H1 (cell line): Measurements from ENCODE around the gene EPHB6. TPM values are rescaled to one million over a fixed set of nuclear protein-coding genes. Genes with fewer than 3 reads are reported as not detected.

ENCODE experiments used
- CTCF ChIA-PET: fragments of 300-600 bp; sonication (Branson Sonifier 250); formaldehyde crosslinking; loops from one replicate; lab custom pipeline; 2021; ENCODE audit not compliant: partially characterized antibody; lab: Charles Lee
- POLR2A ChIA-PET: fragments of 300-600 bp; sonication (Branson Sonifier 250); formaldehyde crosslinking; loops from one replicate; lab custom pipeline; 2021; ENCODE audit warnings: inconsistent platforms; ENCODE audit not compliant: partially characterized antibody; lab: Charles Lee
- DNase-seq, 2 experiments: peaks; one replicate each; pipeline versions ENCODE4 v3.0.0 to v3.0.0-alpha.2; 2010 to 2022; ENCODE audit warnings: low spot score in 2 of 2, low read depth in 1 of 2, mixed read lengths in 1 of 2
- FAIRE-seq: peaks from 2 replicates; lab custom pipeline; 2011; peaks lifted over from hg19 to GRCh38; lab: Jason Lieb, UNC
- H2AFZ ChIP-seq: 2 replicates; pipeline ENCODE4 v1.8.1; 2012; ENCODE audit warnings: low read length, inconsistent platforms
- H2AK5ac ChIP-seq: 2 replicates; pipeline ENCODE4 v1.6.1; 2013; ENCODE audit warnings: low read depth, low read length
- H2BK120ac ChIP-seq: replicated peaks from 2 replicates; pipeline ENCODE3; 2013; ENCODE audit warnings: low read depth, low read length, inconsistent platforms
- H2BK12ac ChIP-seq: 2 replicates; pipeline ENCODE4 v1.6.1; 2013; ENCODE audit warnings: low read depth, low read length
- H2BK15ac ChIP-seq: 2 replicates; pipeline ENCODE4 v1.6.1; 2013; ENCODE audit warnings: low read length
- H2BK20ac ChIP-seq: 2 replicates; pipeline ENCODE4 v1.6.1; 2013; ENCODE audit warnings: low read length
- H2BK5ac ChIP-seq: 2 replicates; pipeline ENCODE4 v1.6.1; 2013; ENCODE audit warnings: low read depth, low read length
- H3K14ac ChIP-seq: 2 replicates; pipeline ENCODE4 v1.6.1; 2013; ENCODE audit warnings: inconsistent platforms; ENCODE audit not compliant: insufficient read length
- H3K18ac ChIP-seq: 2 replicates; pipeline ENCODE4 v1.6.1; 2013; ENCODE audit warnings: low read length; ENCODE audit errors: extremely low read depth
- H3K23ac ChIP-seq: 2 replicates; pipeline ENCODE4 v1.6.1; 2013; ENCODE audit warnings: inconsistent platforms; ENCODE audit not compliant: insufficient read length
- H3K23me2 ChIP-seq: 2 replicates; pipeline ENCODE4 v1.6.1; 2013; ENCODE audit warnings: low read depth, low read length
- H3K27ac ChIP-seq: 2 replicates; pipeline ENCODE4 v1.6.1; 2011; ENCODE audit warnings: low read depth, low read length, inconsistent platforms
- H3K27me3 ChIP-seq, 4 experiments: replicated peaks in 1 of 4; 1 replicate in 1 of 4; 2 replicates in 3 of 4; pipeline versions ENCODE4 v1.6.1 to v1.8.1; 2011 to 2013; ENCODE audit warnings: low read length in 3 of 4, mild to moderate bottlenecking in 3 of 4, inconsistent platforms in 2 of 4, mixed read lengths in 2 of 4, moderate library complexity in 1 of 4; ENCODE audit not compliant: control insufficient read depth in 3 of 4, insufficient read depth in 3 of 4; ENCODE audit errors: extremely low read depth in 1 of 4
- H3K36me3 ChIP-seq, 4 experiments: 2 replicates each; pipeline versions ENCODE4 v1.6.1 to v1.8.1; 2011 to 2013; ENCODE audit warnings: mild to moderate bottlenecking in 4 of 4, low read length in 3 of 4, moderate library complexity in 2 of 4, control low read depth in 1 of 4, inconsistent platforms in 1 of 4; ENCODE audit not compliant: insufficient read depth in 4 of 4, control insufficient read depth in 2 of 4
- H3K4ac ChIP-seq: replicated peaks from 2 replicates; pipeline ENCODE3; 2013; ENCODE audit warnings: low read length, low read depth, mixed read lengths, inconsistent platforms; ENCODE audit not compliant: insufficient read length
- H3K4me1 ChIP-seq, 4 experiments: replicated peaks in 1 of 4; 1 replicate in 1 of 4; 2 replicates in 3 of 4; pipeline versions ENCODE4 v1.6.1 to v1.8.1; 2011 to 2013; ENCODE audit warnings: low read length in 3 of 4, inconsistent platforms in 2 of 4, mixed read lengths in 1 of 4; ENCODE audit not compliant: insufficient read depth in 4 of 4, control insufficient read depth in 3 of 4
- H3K4me2 ChIP-seq, 2 experiments: 2 replicates each; pipeline versions ENCODE4 v1.6.1 to v1.8.1; 2011 to 2013; ENCODE audit warnings: low read depth in 2 of 2, low read length in 2 of 2, control low read depth in 1 of 2, inconsistent platforms in 1 of 2, mild to moderate bottlenecking in 1 of 2; ENCODE audit not compliant: insufficient read depth in 1 of 2
- H3K4me3 ChIP-seq, 4 experiments: fragments of 200-600, 300-600 bp in 1 of 4; sonication (generic), shearing (Covaris generic), sonication (Bioruptor Twin) in 1 of 4; 2 replicates each; pipeline versions ENCODE4 v1.5.1 to v1.8.1; 2011 to 2016; ENCODE audit warnings: low read length in 4 of 4, low read depth in 3 of 4, control low read depth in 2 of 4, inconsistent platforms in 2 of 4, mild to moderate bottlenecking in 2 of 4, mixed read lengths in 1 of 4, moderate library complexity in 1 of 4; ENCODE audit not compliant: insufficient read depth in 2 of 4; ENCODE audit errors: extremely low read depth in 1 of 4
- H3K56ac ChIP-seq: replicated peaks from 2 replicates; pipeline ENCODE3; 2013; ENCODE audit warnings: low read depth, mild to moderate bottlenecking, mixed read lengths, low read length, inconsistent platforms; ENCODE audit not compliant: insufficient read length
- H3K79me1 ChIP-seq: 2 replicates; pipeline ENCODE4 v1.6.1; 2013; ENCODE audit warnings: low read depth, low read length, control low read depth
- H3K79me2 ChIP-seq, 2 experiments: 2 replicates each; pipeline versions ENCODE4 v1.6.1 to v1.8.1; 2012 to 2013; ENCODE audit warnings: low read length in 2 of 2, mild to moderate bottlenecking in 2 of 2, inconsistent platforms in 1 of 2; ENCODE audit not compliant: insufficient read depth in 2 of 2, control insufficient read depth in 1 of 2
- H3K9ac ChIP-seq, 4 experiments: replicated peaks in 1 of 4; 1 replicate in 1 of 4; 2 replicates in 3 of 4; pipeline versions ENCODE4 v1.6.1 to v1.8.1; 2011 to 2013; ENCODE audit warnings: low read depth in 3 of 4, low read length in 3 of 4, control low read depth in 2 of 4, mild to moderate bottlenecking in 2 of 4, moderate library complexity in 2 of 4, inconsistent platforms in 1 of 4; ENCODE audit errors: extremely low read depth in 1 of 4
- H3K9me3 ChIP-seq, 2 experiments: 2 replicates each; pipeline versions ENCODE4 v1.6.1 to v1.8.1; 2012 to 2013; ENCODE audit warnings: mild to moderate bottlenecking in 2 of 2, moderate library complexity in 2 of 2, control low read depth in 1 of 2, inconsistent platforms in 1 of 2, low read depth in 1 of 2, low read length in 1 of 2, mixed read lengths in 1 of 2; ENCODE audit not compliant: insufficient read depth in 2 of 2
- H4K20me1 ChIP-seq, 2 experiments: replicated peaks in 1 of 2; 2 replicates each; pipeline versions ENCODE3 to v1.8.1; 2011 to 2013; ENCODE audit warnings: inconsistent platforms in 2 of 2, low read length in 2 of 2, mild to moderate bottlenecking in 1 of 2; ENCODE audit not compliant: insufficient read depth in 2 of 2, control insufficient read depth in 1 of 2
- H4K5ac ChIP-seq: 2 replicates; pipeline ENCODE4 v1.6.1; 2013; ENCODE audit warnings: low read length, low read depth, mixed read lengths, inconsistent platforms; ENCODE audit not compliant: insufficient read length
- H4K8ac ChIP-seq: 2 replicates; pipeline ENCODE4 v1.8.0; 2013; ENCODE audit warnings: mild to moderate bottlenecking, moderate library complexity, low read length, inconsistent platforms; ENCODE audit not compliant: insufficient read depth; ENCODE audit errors: extremely low read depth
- H4K91ac ChIP-seq: replicated peaks from 2 replicates; pipeline ENCODE3; 2013; ENCODE audit warnings: low read length, mixed read lengths, inconsistent platforms; ENCODE audit not compliant: insufficient read length
- CEBPB ChIP-seq: IDR thresholded peaks from 2 replicates; pipeline ENCODE4 v1.6.1; 2012; ENCODE audit warnings: low read depth, low read length
- EP300 ChIP-seq, 2 experiments: IDR thresholded peaks; 1 replicate in 1 of 2; 2 replicates in 1 of 2; pipeline ENCODE4 v1.6.1; 2011 to 2012; ENCODE audit warnings: low read depth in 2 of 2, low read length in 2 of 2, mild to moderate bottlenecking in 2 of 2, borderline replicate concordance in 1 of 2, inconsistent platforms in 1 of 2, moderate library complexity in 1 of 2
- GABPA ChIP-seq: IDR thresholded peaks from 2 replicates; pipeline ENCODE4 v1.6.1; 2011; ENCODE audit warnings: mild to moderate bottlenecking, low read length, moderate library complexity, borderline replicate concordance; ENCODE audit not compliant: insufficient read depth
- KDM1A ChIP-seq: fragments of 200-600, 300-600 bp; sonication (generic); IDR thresholded peaks from 2 replicates; pipeline ENCODE4 v1.7.1; 2016; ENCODE audit warnings: mild to moderate bottlenecking, low read length, borderline replicate concordance
- POLR2A ChIP-seq, 2 experiments: IDR thresholded peaks; 1 replicate in 1 of 2; 2 replicates in 1 of 2; pipeline ENCODE4 v1.6.1; 2011; ENCODE audit warnings: low read depth in 2 of 2, low read length in 2 of 2, mild to moderate bottlenecking in 2 of 2; ENCODE audit errors: control extremely low read depth in 1 of 2
- RAD21 ChIP-seq, 2 experiments: IDR thresholded peaks in 1 of 2; conservative IDR thresholded peaks in 1 of 2; 2 replicates each; pipeline ENCODE4 v1.6.1; 2011; ENCODE audit warnings: low read depth in 2 of 2, low read length in 2 of 2, improper control_type of control experiment in 1 of 2, inconsistent platforms in 1 of 2, mild to moderate bottlenecking in 1 of 2, moderate library complexity in 1 of 2
- TAF1 ChIP-seq: IDR thresholded peaks from 2 replicates; pipeline ENCODE4 v1.6.1; 2011; ENCODE audit warnings: mild to moderate bottlenecking, low read depth, low read length
- WGBS, 2 experiments: shearing (Covaris generic) in 1 of 2; methylation state at CpG; one replicate each; pipeline versions ENCODE4 v1.1.6 to v1.1.7; 2013 to 2015; ENCODE audit warnings: low lambda C conversion rate in 2 of 2, mixed read lengths in 2 of 2, inconsistent platforms in 1 of 2, low coverage in 1 of 2, missing lambda C conversion rate in 1 of 2; ENCODE audit not compliant: insufficient replicate concordance in 2 of 2, insufficient coverage in 1 of 2, insufficient read length in 1 of 2; ENCODE audit errors: extremely low coverage in 1 of 2, missing lambda C conversion rate in 1 of 2; 5-methylcytosine and 5-hydroxymethylcytosine counted together
- polyA plus RNA-seq, 7 experiments: library from polyadenylated mRNA; depleted of rRNA in 3 of 7; stranded (reverse) in 5 of 7; unstranded in 2 of 7; fragments of >200 nt in 5 of 7; fragments of 200-250 nt in 2 of 7; gene quantifications; 1 replicate in 5 of 7; 2 replicates in 1 of 7; 4 replicates in 1 of 7; pipeline versions ENCODE4 v1.2.1 to v1.2.3, GENCODE V29; 2011 to 2013; ENCODE audit warnings: missing spikeins in 2 of 7, mixed read lengths in 2 of 7
- total RNA-seq: library from RNA; stranded (reverse); fragmentation: NEBNext Ultra II Directional; extraction: Animal tissue kit (Norgen Biotek cat#: 25700); gene quantifications from 2 replicates; pipeline ENCODE4 v1.2.1, GENCODE V29; 2021
- TF ChIP-seq, protein P1 (sequence below), 3 experiments: IDR thresholded peaks; 1 replicate in 2 of 3; 2 replicates in 1 of 3; pipeline versions ENCODE4 v1.5.1 to v1.6.1; 2011; ENCODE audit warnings: low read length in 3 of 3, mild to moderate bottlenecking in 3 of 3, inconsistent platforms in 2 of 3, low read depth in 1 of 3, moderate library complexity in 1 of 3; ENCODE audit not compliant: insufficient read depth in 1 of 3; ENCODE audit errors: control extremely low read depth in 1 of 3

The EPHB6 gene
- total and polyA plus RNA-seq, 2 of the 8 experiments (the other 6 are each of a cell fraction or from before 2014, with no cell fraction given) = 19.7 TPM

GRCh38 chr7:142870566-142871259 lies 15.8 kb downstream of the EPHB6 start:
- Histone ChIP-seq H3K9me3 (no peaks in the 10 kb centered on the region), H3K9ac (no peak overlapping the region), H2BK12ac (no peak overlapping the region), H2AK5ac (no peak overlapping the region), H3K27me3 (no peaks in the 10 kb centered on the region; a peak in 1 of 7 replicates), H3K23me2 (no peaks in the 10 kb centered on the region; the same call in 1 of the 2 replicates), H3K27ac (no peak overlapping the region), H4K8ac (no peak overlapping the region), H3K79me2 (no peaks in the 10 kb centered on the region), H3K14ac (no peak overlapping the region), H3K23ac (no peak overlapping the region), H2BK15ac (no peak overlapping the region), H3K4me3 (no peak overlapping the region), H4K20me1 (no peaks in the 10 kb centered on the region), H3K18ac (no peak overlapping the region), H2AFZ (no peak overlapping the region), H4K91ac (no peak overlapping the region), H3K56ac (no peak overlapping the region), H2BK120ac (no peak overlapping the region), H3K4me2 (no peak overlapping the region), H3K4ac (no peak overlapping the region), H2BK5ac (no peak overlapping the region), H3K36me3 (no peaks in the 10 kb centered on the region), H3K79me1 (no peaks in the 10 kb centered on the region; the same call in 1 of the 2 replicates), H2BK20ac (no peak overlapping the region), H4K5ac (no peak overlapping the region), H3K4me1 (peaks cover 0 to 5% (median 2%) of the 10 kb centered on the region in 4 experiments; a peak in 4 of 7 replicates)
- FAIRE-seq (no peak), DNase-seq (peak in 1 of 2 experiments; percentile 41)
- WGBS, 2 experiments = 93% methylated on average over 14 of the region's 14 CpGs; no CpG with 5 or more reads in 1 of the 2 experiments
- CTCF ChIA-PET = interaction anchor here (0.7 to 13.9 kb wide), 15 partner anchors 9 to 1944 kb away, joined by 3 to 332 read pairs (median 5); partner anchors contain the start of gene EPHB6
- POLR2A ChIA-PET = no interaction called here
- no peak for TF ChIP-seq GABPA
- no peak for TF ChIP-seq RAD21 (IDR thresholded peaks at IDR 0.05 in 1 of 2, conservative IDR thresholded peaks at IDR 0.05 in 1 of 2; ENCODE audit: low read depth in 2 of 2, low read length in 2 of 2)
- TF ChIP-seq, protein P1, sequence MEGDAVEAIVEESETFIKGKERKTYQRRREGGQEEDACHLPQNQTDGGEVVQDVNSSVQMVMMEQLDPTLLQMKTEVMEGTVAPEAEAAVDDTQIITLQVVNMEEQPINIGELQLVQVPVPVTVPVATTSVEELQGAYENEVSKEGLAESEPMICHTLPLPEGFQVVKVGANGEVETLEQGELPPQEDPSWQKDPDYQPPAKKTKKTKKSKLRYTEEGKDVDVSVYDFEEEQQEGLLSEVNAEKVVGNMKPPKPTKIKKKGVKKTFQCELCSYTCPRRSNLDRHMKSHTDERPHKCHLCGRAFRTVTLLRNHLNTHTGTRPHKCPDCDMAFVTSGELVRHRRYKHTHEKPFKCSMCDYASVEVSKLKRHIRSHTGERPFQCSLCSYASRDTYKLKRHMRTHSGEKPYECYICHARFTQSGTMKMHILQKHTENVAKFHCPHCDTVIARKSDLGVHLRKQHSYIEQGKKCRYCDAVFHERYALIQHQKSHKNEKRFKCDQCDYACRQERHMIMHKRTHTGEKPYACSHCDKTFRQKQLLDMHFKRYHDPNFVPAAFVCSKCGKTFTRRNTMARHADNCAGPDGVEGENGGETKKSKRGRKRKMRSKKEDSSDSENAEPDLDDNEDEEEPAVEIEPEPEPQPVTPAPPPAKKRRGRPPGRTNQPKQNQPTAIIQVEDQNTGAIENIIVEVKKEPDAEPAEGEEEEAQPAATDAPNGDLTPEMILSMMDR (IDR thresholded peaks at IDR 0.05; ENCODE audit: control extremely low read depth in 1 of 3, insufficient read depth in 1 of 3, low read depth in 1 of 3, low read length in 3 of 3) = no peak
- TF ChIP-seq CEBPB = no peak
- no peak for TF ChIP-seq TAF1
- TF ChIP-seq KDM1A = no peak
- no peak for TF ChIP-seq POLR2A (IDR thresholded peaks at IDR 0.05; ENCODE audit: control extremely low read depth in 1 of 2, low read depth in 2 of 2, low read length in 2 of 2)
- TF ChIP-seq EP300 (IDR thresholded peaks at IDR 0.05; ENCODE audit: borderline replicate concordance in 1 of 2, low read depth in 2 of 2, low read length in 2 of 2) = no peak
